ENCODE results near the gene GABBR1.

GABBR1 gene

DNA sequence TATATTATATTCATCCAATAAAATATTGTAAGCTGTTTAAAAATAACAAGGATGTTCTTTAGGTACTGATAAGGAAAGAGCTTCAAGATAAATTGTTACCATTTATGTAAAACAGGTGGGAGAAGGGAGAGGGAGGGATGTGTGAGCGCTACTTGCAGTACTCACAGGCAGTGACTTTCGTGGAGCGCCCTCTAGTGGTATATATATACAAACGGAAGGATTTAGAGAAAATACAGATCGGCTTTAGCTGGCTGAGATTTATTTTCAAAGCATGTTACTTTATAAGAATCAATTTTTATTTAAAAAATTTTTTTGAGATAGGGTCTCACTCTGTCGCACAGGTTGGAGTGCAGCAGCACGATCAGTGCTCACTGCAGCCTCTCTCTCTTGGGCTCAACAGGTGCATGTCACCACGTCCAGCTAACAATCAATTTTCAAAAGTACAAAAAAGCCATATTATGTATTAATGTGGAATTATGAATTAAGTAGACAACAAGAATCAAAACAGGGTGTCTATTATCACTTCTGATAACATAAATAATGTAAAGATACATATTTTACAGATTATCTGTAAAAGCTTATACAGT, 20.6 kb upstream of the GABBR1 start:
- DNase-seq (ENCODE audit: low read depth in 1 of 2, low spot score in 1 of 2), result peak in 1 of 2 donors; percentile 47

GRCh38 chr6:29652198-29652584, 19.2 kb upstream of the GABBR1 start:
- DNase-seq (ENCODE audit: low read depth in 1 of 2, low spot score in 1 of 2), result no peak

DNA sequence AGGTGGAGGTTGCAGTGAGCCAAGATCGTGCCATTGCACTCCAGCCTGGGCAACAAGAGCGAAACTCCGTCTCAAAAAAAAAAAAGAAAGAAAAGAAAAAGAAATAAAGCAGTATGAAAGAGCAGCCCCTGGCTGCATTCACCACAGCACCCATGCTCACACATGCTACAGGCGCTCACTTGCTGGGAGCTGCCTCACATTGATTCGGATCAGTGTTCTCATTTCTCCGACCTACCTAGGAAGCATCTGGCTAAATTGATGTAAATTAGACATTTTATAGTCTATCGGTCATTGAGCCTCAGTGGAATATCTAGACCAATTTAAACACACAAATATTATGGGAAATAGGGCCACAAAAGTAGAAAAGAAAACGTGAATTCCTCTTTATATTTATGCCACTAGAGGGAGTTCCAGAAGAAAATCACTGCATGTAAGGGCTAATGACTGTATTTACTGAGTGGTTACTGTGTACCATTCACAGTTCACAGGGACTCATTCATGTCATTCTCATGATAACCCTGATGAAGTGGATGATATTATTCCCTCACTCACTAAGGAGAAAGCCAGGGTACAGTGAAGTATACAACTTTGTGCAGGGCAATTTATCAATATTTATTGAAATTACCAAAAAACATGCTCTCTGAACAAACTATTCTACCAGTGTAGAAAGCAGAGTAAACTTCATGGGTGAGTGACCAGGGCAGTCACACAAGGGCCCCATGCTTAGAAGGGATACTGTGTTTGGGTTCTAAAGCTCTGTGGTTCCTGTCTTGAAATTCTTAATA, 18.6 kb upstream of the GABBR1 start:
- no peak for DNase-seq (ENCODE audit: low read depth in 1 of 2, low spot score in 1 of 2)

GRCh38 chr6:29649701-29650673, 17.0 kb upstream of the GABBR1 start:
- DNase-seq (ENCODE audit: low read depth in 1 of 2, low spot score in 1 of 2), result peak; percentile 92 to 99

DNA sequence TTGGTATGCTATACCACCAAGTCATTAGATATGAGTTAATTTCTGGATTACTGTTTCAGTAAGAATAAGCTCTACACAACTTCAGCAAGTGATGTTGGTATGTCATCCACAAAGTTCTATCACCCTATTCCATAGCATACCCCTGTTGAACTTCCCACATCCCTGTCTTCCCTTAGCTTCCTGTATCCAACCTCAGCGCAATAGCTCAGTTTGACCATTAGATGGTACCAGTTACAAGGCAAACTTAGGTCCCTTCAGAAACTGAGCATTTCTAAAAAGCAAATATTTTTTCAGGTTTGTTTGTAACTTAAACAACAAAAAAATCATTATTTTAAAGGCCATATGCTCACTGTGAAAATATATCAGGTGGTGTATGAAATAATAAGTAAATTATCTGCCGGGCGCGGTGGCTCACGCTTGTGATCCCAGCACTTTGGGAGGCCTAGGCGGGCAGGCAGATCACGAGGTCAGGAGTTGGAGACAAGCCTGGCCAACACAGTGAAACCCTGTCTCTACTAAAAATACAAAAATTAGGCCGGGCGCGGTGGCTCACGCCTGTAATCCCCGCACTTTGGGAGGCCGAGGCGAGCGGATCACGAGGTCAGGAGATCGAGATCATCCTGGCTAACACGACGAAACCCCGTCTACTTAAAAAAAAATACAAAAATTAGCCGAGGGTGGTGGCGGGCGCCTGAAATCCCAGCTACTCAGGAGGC, 15.1 kb upstream of the GABBR1 start:
- DNase-seq (ENCODE audit: low read depth in 1 of 2, low spot score in 1 of 2), result no peak

- DNase-seq (ENCODE audit: low read depth in 1 of 2, low spot score in 1 of 2), result no peak
Measured at GRCh38 chr6:29641430-29642148, 8.6 kb upstream of the GABBR1 start.

DNA sequence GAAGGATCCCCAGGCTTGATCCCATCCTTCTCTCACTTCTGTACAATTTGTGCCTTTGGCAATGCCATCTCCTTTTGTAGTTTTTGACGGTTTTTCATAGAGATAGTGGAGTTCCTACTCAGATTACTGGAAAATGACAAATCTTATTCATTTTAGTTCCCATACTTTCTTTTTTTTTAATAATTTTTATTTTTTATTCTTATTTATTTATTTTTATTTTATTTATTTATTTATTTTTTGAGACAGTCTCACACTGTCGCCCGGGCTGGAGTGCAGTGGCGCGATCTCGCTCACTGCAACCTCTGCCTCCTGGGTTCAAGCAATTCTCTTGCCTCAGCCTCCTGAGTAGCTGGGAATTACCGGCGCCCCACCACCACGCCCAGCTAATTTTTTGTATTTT, 4.3 kb upstream of the GABBR1 start:
- DNase-seq (ENCODE audit: low read depth in 1 of 2, low spot score in 1 of 2), result no peak

DNA sequence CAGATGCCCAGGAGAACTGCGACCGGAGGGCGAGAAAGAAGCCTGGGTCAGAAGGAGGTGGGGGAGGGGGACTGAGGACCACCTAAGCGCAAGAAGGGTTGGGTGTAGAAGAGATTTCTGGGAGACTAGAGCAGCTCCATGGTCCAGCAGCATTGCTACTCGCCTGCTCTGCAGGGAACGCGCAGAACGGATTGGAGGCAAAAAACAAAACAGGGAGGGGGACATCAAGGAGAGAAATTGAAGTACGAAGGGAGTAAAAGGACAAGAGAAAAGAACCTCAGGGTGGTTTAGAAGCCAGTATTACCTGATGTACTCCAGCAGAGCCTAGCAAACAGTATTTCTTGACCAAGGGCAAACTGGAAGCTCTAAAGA, 537 bp upstream of the GABBR1 start:
- no peak for DNase-seq (ENCODE audit: low read depth in 1 of 2, low spot score in 1 of 2)

- DNase-seq (ENCODE audit: low read depth in 1 of 2, low spot score in 1 of 2), result no peak
Measured at GRCh38 chr6:29631860-29632731, 887 bp downstream of the GABBR1 start.

- no peak for DNase-seq (ENCODE audit: low read depth in 1 of 2, low spot score in 1 of 2)
Measured at GRCh38 chr6:29631209-29631810, 1.7 kb downstream of the GABBR1 start.

DNA sequence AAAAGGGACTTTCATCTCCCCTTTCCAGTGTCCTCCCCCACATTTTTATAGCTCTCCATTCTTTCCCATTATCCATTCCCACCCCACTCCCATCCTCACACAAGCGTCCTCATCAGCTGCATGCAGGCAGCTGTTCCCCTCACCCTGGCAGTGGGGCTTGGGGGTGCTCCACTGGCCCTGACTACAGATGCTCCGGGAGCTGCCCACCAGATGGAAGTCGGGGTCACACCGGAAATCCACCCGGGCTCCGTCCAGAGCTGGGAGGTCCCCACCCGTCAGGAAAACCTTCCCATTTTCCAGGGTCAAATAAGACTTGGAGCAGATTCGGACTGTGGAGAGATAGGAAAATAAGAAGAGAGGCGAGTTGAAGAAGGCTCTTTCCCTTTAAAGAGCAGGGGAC, 2.7 kb downstream of the GABBR1 start:
- no peak for DNase-seq (ENCODE audit: low read depth in 1 of 2, low spot score in 1 of 2)

DNA sequence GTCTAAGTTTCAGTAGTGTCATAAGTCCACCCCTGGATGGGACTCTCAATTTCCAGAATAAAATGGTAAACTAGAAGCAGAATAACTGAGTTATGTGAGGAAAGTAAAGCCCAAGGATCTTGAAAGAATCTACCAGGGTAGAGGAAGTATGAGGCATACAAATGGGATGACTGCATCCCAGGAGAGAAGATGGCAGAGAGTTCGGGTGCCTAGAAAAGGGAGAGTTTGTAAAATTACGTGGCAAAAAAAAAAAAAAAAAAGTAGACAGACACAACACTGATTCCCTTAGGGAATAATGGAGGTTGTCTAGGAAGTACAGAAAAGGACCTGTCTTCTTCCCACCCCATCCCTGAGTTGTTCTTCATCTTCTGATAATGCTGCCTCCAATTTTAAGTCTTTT, 3.4 kb downstream of the GABBR1 start:
- DNase-seq (ENCODE audit: low read depth in 1 of 2, low spot score in 1 of 2), result no peak

GRCh38 chr6:29628419-29629281, 4.3 kb downstream of the GABBR1 start:
- DNase-seq (ENCODE audit: low read depth in 1 of 2, low spot score in 1 of 2), result peak; percentile 23 to 31

DNA sequence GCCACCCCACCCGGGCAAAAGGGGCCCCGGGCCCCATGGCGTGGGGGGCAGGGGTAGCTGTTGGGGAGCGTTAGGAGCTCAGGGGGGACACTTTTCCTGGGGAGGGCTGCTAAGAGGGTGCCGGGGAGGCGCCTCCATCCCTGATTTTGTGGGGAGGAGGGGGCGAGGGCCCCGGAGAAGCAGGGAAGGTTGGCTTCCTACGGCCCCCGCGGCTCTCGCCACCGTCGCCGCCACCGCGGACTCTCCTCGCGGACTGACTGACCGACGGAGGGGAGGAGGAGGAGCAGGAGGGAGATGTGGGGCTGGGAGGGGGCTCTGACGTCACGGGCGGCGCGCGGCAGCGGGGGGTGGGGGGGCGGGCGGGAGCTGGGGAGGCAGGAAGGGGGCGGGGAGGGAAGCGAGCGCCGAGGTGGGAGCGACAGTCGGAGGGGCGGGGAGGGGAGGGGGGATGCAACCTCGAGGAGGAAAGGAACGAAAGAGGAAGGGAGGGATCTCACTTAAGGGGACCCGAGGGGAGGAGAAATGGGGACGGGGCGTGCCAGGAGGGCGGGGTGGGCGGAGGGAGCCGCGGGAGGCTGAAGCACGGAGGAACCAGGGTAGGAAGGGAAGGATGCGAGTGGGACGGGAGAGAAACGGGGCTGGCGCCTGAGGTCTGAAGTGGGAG, 5.1 kb downstream of the GABBR1 start:
- peak; percentile 28 to 34 for DNase-seq (ENCODE audit: low read depth in 1 of 2, low spot score in 1 of 2)

- no peak for DNase-seq (ENCODE audit: low read depth in 1 of 2, low spot score in 1 of 2)
Measured at GRCh38 chr6:29626948-29627754, 5.8 kb downstream of the GABBR1 start.

DNA sequence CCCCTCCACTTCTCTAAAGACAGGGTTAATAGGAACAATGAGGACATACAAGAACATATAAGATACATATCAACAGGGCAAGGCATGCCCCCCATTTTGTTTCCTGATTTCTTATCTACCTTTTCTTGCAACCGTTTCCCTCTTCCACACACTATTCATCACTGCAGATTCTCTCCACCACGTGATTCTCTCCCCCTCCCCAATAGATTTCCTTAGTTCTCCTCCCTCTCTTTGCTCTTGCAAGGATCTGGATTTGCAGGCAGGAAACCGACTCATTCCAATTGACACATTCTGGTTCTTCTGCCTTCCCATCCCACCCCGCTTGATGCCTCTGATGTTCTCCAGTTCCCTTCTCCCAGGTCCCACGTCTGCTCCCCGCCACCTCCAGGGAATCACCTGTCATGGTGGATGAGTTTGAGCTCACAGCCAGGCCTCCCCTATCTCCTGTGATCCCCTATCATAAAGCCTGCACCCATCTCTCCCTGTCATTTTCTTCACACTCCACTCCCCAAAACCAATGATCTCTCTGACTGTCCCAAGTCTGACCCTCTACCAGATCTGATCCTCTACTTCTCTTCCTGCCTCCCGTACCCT, 7.5 kb downstream of the GABBR1 start:
- DNase-seq (ENCODE audit: low read depth in 1 of 2, low spot score in 1 of 2), result no peak

Measured in activated CD4-positive, alpha-beta T cell treated with anti-CD3 and anti-CD28 coated beads, Interleukin-2, amount 50 U/mL, for 24 hours (primary cell).